Upper lobe of left lung (tissue), 6 donors: ENCODE measurements around the gene ASTL. TPM values are rescaled to one million over a fixed set of nuclear protein-coding genes. Genes with fewer than 3 reads are reported as not detected.

Source experiments
- ATAC-seq, 2 donors: fragments of 200-7000 bp; cut with Tn5 transposase; one replicate each; pipeline ENCODE4 v1.9.1; 2022; ENCODE audit warnings: mild to moderate bottlenecking in 2 of 2, moderate library complexity in 2 of 2; ENCODE audit not compliant: low FRiP score in 2 of 2
- DNase-seq, 2 donors: peaks; one replicate each; pipeline ENCODE4 v3.0.0-alpha.2; 2019 to 2020
- H3K27ac ChIP-seq, 4 donors: fragments of 200-600 bp; sonication (generic); one replicate each; pipeline ENCODE4 v1.5.1; 2016 to 2019
- H3K27me3 ChIP-seq, 4 donors: fragments of 200-600 bp; sonication (generic); one replicate each; pipeline ENCODE4 v1.5.1; 2017 to 2019
- H3K36me3 ChIP-seq, 4 donors: fragments of 200-600 bp; sonication (generic); one replicate each; pipeline ENCODE4 v1.5.1; 2016 to 2019
- H3K4me1 ChIP-seq, 4 donors: fragments of 200-600 bp; sonication (generic); one replicate each; pipeline ENCODE4 v1.5.1; 2018 to 2019
- H3K4me3 ChIP-seq, 4 donors: fragments of 200-600 bp; sonication (generic); one replicate each; pipeline ENCODE4 v1.5.1; 2017 to 2019; ENCODE audit warnings: mild to moderate bottlenecking in 2 of 4, moderate library complexity in 1 of 4
- H3K9me3 ChIP-seq, 4 donors: fragments of 200-600 bp; sonication (generic); one replicate each; pipeline ENCODE4 v1.5.1; 2018 to 2019
- EP300 ChIP-seq, 4 donors: sonication (generic); formaldehyde crosslinking; IDR thresholded peaks; one replicate each; pipeline ENCODE4 v1.5.1; 2017; ENCODE audit warnings: antibody characterized with exemption in 4 of 4, control low read depth in 2 of 4
- POLR2A ChIP-seq, 4 donors: fragments of 450-650 bp; IDR thresholded peaks; one replicate each; pipeline ENCODE4 v1.5.1; 2016 to 2017; ENCODE audit warnings: antibody characterized with exemption in 4 of 4, mild to moderate bottlenecking in 2 of 4
- POLR2AphosphoS5 ChIP-seq, 2 donors: sonication (generic); formaldehyde crosslinking; IDR thresholded peaks; one replicate each; pipeline ENCODE4 v1.5.1; 2017; ENCODE audit warnings: antibody characterized with exemption in 2 of 2
- WGBS, 2 donors: methylation state at CpG; one replicate each; pipeline ENCODE4 v1.1.5; 2017 to 2018; 5-methylcytosine and 5-hydroxymethylcytosine counted together
- total RNA-seq, 6 donors: library from RNA; depleted of rRNA in 4 of 6; stranded (reverse); fragments of >200 nt in 4 of 6; gene quantifications; one replicate each; pipeline versions ENCODE4 v1.1.0 to v1.2.1, GENCODE V29; 2016 to 2021
- TF ChIP-seq, protein P1 (sequence below), 6 experiments: fragments of 450-650 bp in 4 of 6; fragments of 200-600 bp in 2 of 6; sonication (generic) in 2 of 6; IDR thresholded peaks; one replicate each; pipeline ENCODE4 v1.5.1; 2016 to 2019; ENCODE audit warnings: antibody characterized with exemption in 6 of 6
- donor health status: DM: no; HTN: no; CAD: no; lungs with moderate emphysema.
- donor health status: DM: no; HTN: yes; CAD: no; lungs with severe emphysema.

ASTL gene
- total RNA-seq, 6 donors from 2014 or later = 0.23 to 1.3 (median 0.27) TPM; not detected in 3

- Histone ChIP-seq H3K4me3 (no peak overlapping the region), H3K27me3 (no peaks in the 10 kb centered on the region), H3K4me1 (peaks cover 0 to 2% (median 0%) of the 10 kb centered on the region in 4 donors), H3K9me3 (peaks cover 6 to 15% (median 7%) of the 10 kb centered on the region in 4 donors), H3K27ac (no peak overlapping the region), H3K36me3 (no peaks in the 10 kb centered on the region)
- no peak for ATAC-seq
- peak in 1 of 2 donors; percentile 15 for DNase-seq
- TF ChIP-seq, protein P1, sequence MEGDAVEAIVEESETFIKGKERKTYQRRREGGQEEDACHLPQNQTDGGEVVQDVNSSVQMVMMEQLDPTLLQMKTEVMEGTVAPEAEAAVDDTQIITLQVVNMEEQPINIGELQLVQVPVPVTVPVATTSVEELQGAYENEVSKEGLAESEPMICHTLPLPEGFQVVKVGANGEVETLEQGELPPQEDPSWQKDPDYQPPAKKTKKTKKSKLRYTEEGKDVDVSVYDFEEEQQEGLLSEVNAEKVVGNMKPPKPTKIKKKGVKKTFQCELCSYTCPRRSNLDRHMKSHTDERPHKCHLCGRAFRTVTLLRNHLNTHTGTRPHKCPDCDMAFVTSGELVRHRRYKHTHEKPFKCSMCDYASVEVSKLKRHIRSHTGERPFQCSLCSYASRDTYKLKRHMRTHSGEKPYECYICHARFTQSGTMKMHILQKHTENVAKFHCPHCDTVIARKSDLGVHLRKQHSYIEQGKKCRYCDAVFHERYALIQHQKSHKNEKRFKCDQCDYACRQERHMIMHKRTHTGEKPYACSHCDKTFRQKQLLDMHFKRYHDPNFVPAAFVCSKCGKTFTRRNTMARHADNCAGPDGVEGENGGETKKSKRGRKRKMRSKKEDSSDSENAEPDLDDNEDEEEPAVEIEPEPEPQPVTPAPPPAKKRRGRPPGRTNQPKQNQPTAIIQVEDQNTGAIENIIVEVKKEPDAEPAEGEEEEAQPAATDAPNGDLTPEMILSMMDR (IDR thresholded peaks at IDR 0.05) = no peak
- TF ChIP-seq POLR2AphosphoS5 (IDR thresholded peaks at IDR 0.05) (no peak), EP300 (IDR thresholded peaks at IDR 0.05) (no peak), POLR2A (IDR thresholded peaks at IDR 0.05) (no peak)
- WGBS, 2 donors = 81 to 87% methylated on average over 4 to 6 of the region's 6 CpGs
These were observed 33.8 kb downstream of the ASTL start for GRCh38 chr2:96104487-96104861.

- H3K27ac ChIP-seq = no peak overlapping the region
- ATAC-seq = no peak
- no peak overlapping the region for H3K4me3 ChIP-seq
- no peaks in the 10 kb centered on the region for H3K27me3 ChIP-seq
- H3K36me3 ChIP-seq = no peaks in the 10 kb centered on the region
- H3K4me1 ChIP-seq = peaks cover 0 to 2% (median 0%) of the 10 kb centered on the region in 4 donors
- TF ChIP-seq POLR2A (IDR thresholded peaks at IDR 0.05) (no peak), POLR2AphosphoS5 (IDR thresholded peaks at IDR 0.05) (no peak), EP300 (IDR thresholded peaks at IDR 0.05) (no peak)
- TF ChIP-seq, protein P1 (IDR thresholded peaks at IDR 0.05) = no peak
- whole genome bisulfite sequencing, 2 donors = 33 to 35% methylated on average over 4 to 6 of the region's 6 CpGs
- peak in 1 of 2 donors; percentile 11 for DNase-seq
- H3K9me3 ChIP-seq = peaks cover 6 to 15% (median 7%) of the 10 kb centered on the region in 4 donors
These were observed 34.4 kb downstream of the ASTL start for GRCh38 chr2:96103761-96104486.

DNA sequence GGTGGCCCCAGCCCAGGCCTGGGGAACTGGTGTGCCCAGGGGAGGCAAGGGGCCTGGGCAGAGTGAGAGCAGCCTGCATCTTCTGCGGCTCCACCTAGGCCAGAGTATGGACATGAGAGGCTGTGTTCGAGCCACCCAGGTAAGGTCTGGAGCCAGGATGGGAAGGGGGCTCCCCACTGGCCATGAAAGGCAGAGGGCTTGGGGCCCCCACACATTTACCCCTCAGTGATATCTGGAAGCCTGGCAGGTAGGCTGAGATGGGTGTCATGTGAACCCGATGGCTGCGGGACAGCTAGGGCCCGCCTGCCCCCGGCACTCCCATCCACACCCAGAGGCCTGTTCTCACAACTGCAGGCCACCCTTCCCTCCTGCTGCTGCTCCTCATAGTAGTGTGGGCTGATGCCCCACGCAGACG lies 35.1 kb downstream of the ASTL start:
- H3K4me1 ChIP-seq = no peaks in the 10 kb centered on the region
- 87 to 100% methylated on average over 2 to 8 of the region's 8 CpGs for WGBS, 2 donors
- no peaks in the 10 kb centered on the region for H3K36me3 ChIP-seq
- peaks cover 6 to 15% (median 7%) of the 10 kb centered on the region in 4 donors for H3K9me3 ChIP-seq
- no peak overlapping the region for H3K27ac ChIP-seq
- TF ChIP-seq, protein P1 (IDR thresholded peaks at IDR 0.05) = no peak
- TF ChIP-seq EP300 (IDR thresholded peaks at IDR 0.05) (no peak), POLR2A (IDR thresholded peaks at IDR 0.05) (no peak), POLR2AphosphoS5 (IDR thresholded peaks at IDR 0.05) (no peak)
- DNase-seq (peak in 1 of 2 donors; percentile 8), ATAC-seq (no peak)
- H3K4me3 ChIP-seq = no peak overlapping the region
- H3K27me3 ChIP-seq = no peaks in the 10 kb centered on the region

GRCh38 chr2:96102596-96103186 lies 35.6 kb downstream of the ASTL start:
- H3K4me3 ChIP-seq = no peak overlapping the region
- H3K27me3 ChIP-seq = no peaks in the 10 kb centered on the region
- 94 to 97% methylated on average over 13 to 15 of the region's 15 CpGs for WGBS, 2 donors
- no peaks in the 10 kb centered on the region for H3K4me1 ChIP-seq
- H3K36me3 ChIP-seq = no peaks in the 10 kb centered on the region
- no peak overlapping the region for H3K27ac ChIP-seq
- DNase-seq (peak in 1 of 2 donors; percentile 12), ATAC-seq (no peak)
- peaks cover 6 to 15% (median 7%) of the 10 kb centered on the region in 4 donors for H3K9me3 ChIP-seq
- no peak for TF ChIP-seq POLR2AphosphoS5 (IDR thresholded peaks at IDR 0.05)
- TF ChIP-seq, protein P1 (IDR thresholded peaks at IDR 0.05) = no peak
